K562 treated with DMSO at 1 percent for 12 hours (cell line): Measurements from ENCODE around the gene GABARAPL2. TPM values are rescaled to one million over a fixed set of nuclear protein-coding genes. Genes with fewer than 3 reads are reported as not detected.

Experiments
- total RNA-seq: library from RNA; unstranded; fragments of 300-600 nt; gene quantifications from 2 replicates; pipeline ENCODE4 v1.2.3, GENCODE V29; 2022; ENCODE audit not compliant: insufficient read depth

Gene GABARAPL2, protein sequence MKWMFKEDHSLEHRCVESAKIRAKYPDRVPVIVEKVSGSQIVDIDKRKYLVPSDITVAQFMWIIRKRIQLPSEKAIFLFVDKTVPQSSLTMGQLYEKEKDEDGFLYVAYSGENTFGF
- 170 and 201 TPM in 2 replicates for total RNA-seq

DNA sequence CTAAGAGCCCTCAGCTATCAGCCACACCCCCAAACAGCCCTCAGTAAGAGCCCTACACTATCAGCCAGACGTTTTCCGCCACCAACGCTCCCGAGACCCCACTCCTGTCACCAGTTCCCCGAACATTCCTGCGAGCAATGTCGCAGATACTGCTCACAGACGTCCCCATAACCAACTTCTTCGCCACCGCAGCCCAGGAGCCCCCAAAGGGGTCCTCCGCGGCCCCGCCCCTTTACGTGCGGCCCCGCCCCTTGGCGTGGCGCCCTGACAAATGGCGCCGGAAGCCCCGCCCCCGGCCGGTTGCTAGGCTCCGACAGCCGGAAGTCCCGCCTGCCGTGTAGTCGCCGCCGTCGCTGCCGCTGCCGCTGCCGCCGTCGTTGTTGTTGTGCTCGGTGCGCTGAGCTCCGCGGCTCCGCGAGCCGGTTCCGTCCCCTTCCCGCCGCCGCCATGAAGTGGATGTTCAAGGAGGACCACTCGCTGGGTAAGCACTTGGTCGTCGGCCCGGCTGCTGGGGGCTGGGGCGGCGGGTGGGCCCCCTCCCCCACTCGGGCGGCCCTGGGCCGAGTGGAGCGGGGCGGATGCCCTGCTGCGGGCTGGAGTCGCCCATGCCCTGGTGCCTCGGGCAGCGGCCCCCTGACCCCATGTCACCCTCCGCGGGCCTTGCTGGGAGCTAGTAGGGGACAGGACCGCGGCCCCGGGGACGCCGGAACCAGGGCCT lies at the start of gene GABARAPL2:
TSS of gene GABARAPL2 (plus strand) at position 340 of the 718 bp plus-strand sequence. CDS start at position 448, 108 bp downstream.

DNA sequence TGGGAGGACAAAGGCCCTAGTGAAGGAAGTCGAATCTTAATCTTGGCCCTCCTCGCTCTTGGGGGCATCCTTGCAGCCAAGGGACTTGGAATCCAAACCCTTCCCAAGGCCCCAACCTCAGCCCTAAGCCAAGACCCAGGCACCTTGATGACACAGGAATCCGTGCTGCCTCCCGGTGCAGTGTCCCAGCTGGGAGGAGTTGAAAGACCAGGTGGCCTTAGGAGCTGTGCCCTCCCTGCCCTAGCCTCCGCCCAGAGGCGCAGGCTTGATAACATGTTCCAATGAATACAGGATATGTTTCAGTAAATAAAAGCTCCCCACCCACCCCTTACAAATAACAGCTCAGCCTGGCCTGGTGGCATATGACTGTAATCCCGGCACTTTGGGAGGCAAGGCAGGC lies 30.3 kb upstream of the GABARAPL2 start, which contains the start of gene CHST5:
TSS of gene CHST5 (minus strand) at position 208 of the 400 bp plus-strand sequence. CDS start 5,724 bp downstream, outside the sequence.

DNA sequence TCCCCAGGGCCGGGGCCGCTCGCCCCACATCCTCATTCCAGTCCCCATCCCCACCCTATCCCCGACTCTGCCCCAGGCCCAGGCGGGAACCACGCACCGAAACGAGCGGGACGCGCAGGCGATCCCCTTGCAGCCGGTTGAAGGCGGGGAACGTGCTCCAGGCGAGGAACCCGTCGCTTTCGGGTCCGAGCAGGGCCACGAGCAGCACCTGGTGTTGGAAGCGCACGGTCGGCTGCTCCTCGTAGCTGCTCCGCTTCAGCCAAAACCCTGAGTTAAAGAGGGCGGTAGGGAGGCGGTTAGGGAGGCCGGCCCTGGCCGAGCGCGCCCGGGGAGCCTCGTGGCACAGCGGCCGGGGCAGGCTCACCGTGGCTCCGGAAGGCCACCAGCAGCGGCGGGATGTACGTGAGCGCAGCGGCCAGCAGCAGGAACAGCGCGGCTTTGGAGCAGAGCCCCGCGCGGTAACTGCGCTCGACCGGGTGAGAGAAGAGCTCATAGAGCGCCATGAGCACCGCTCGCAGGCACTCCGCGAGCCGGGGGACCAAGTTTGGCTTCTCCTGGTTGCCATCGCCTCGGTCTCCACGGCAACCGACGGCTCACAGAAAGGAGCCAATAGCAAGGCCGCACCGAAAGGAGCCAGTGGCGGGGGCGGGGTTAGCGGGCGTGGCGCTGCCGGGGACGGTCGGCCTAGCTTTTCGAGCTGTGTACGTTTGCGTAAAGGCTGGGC lies 10.3 kb upstream of the GABARAPL2 start, which contains the start of gene TMEM231:
TSS of gene TMEM231 (minus strand) at position 546 of the 724 bp plus-strand sequence. CDS start at position 503, 43 bp downstream.

DNA sequence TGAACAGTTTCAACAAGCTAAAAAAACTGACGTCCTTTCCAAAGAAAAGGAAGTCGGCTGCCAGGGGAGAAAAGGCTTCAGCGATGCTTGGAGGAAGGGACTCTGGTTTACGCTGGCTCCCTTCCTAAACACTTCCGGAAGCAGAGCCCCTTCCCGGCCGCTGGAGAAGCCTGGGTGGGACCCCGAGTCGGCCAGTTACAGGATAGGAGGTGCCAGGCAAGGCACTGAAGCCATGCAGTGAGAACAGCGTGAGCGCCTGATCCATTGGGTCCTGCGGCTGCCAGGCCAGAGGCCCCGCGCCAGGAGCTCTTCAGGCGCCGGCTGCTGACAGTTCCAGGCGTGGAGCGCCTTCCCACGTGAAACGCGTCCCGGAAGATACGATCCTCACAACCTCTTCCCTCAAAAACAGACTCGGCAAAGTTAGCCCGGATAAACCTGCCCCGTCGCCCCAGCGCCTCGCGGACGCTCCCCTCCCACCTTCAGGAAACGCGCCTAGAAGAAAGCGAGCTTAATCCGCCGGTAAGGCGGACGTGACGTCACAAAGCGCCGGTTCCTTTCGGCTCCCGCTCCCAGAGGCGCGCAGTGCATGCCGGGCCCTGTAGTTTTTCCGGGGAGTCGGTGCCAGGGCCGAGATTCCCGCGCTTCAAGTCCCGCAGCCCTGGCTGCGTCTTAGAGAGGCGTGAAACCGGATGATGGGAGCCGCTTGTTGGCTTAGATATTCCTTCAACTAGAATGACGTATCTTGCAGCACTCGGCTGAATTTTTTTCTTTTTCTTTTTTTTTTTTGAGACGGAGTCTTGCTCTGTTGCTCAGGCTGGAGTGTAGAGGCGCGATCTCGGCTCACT lies 56.8 kb downstream of the GABARAPL2 start, which contains the start of gene ADAT1:
TSS of gene ADAT1 (minus strand) at position 521 of the 845 bp plus-strand sequence. CDS start 2,482 bp downstream, outside the sequence.

Other genes with a start within 250 kb of the GABARAPL2 start
- 23.5 and 31.3 TPM in 2 replicates for gene CFDP1, start 132.9 kb upstream of the GABARAPL2 start, total RNA-seq
- 16.0 and 28.5 TPM in 2 replicates for gene TMEM170A, start 101.7 kb upstream of the GABARAPL2 start, total RNA-seq
- gene CHST6, start 70.9 kb upstream of the GABARAPL2 start, total RNA-seq: not detected in 2 replicates
- not detected in 2 replicates for gene CHST5, start 30.3 kb upstream of the GABARAPL2 start, total RNA-seq
- gene TMEM231, start 10.1 kb upstream of the GABARAPL2 start, total RNA-seq: 4.5 and 8.5 TPM in 2 replicates
- 6.3 and 27.2 TPM in 2 replicates for gene ADAT1, start 56.9 kb downstream of the GABARAPL2 start, total RNA-seq
- 104 and 147 TPM in 2 replicates for gene KARS1, start 81.3 kb downstream of the GABARAPL2 start, total RNA-seq
- gene TERF2IP, start 81.4 kb downstream of the GABARAPL2 start, total RNA-seq: 82.3 and 95.0 TPM in 2 replicates
- not detected in 2 replicates for gene CPHXL2, start 110.6 kb downstream of the GABARAPL2 start, total RNA-seq
- gene DUXB, start 135.1 kb downstream of the GABARAPL2 start, total RNA-seq: not detected in 2 replicates
- not detected in 2 replicates for gene CPHXL, start 160.1 kb downstream of the GABARAPL2 start, total RNA-seq